NT2/D1 (cell line): Measurements from ENCODE around the gene WDFY3.

ENCODE experiments used
- SUZ12 ChIP-seq: IDR thresholded peaks from 2 replicates; pipeline ENCODE4 v1.6.1; 2011; ENCODE audit not compliant: insufficient read length, insufficient read depth; ENCODE audit errors: extremely low read depth
- YY1 ChIP-seq: IDR thresholded peaks from 2 replicates; pipeline ENCODE4 v1.6.1; 2011; ENCODE audit not compliant: insufficient read length, insufficient read depth

GRCh38 chr4:84691170-84691691, 275.3 kb downstream of the WDFY3 start:
- TF ChIP-seq YY1 = no peak
- no peak for TF ChIP-seq SUZ12
